22Rv1 (cell line): Measurements from ENCODE around the gene LPA.

Experiments
- H3K27ac ChIP-seq: fragments of 450-650 bp; 2 replicates; pipeline ENCODE4 v1.5.1; 2017
- CTCF ChIP-seq: fragments of 450-650 bp; IDR thresholded peaks from 2 replicates; pipeline ENCODE4 v1.5.1; 2017; ENCODE audit warnings: mild to moderate bottlenecking
- ZFX ChIP-seq: fragments of 450-650 bp; IDR thresholded peaks from 2 replicates; pipeline ENCODE4 v1.6.1; 2017; ENCODE audit warnings: antibody characterized with exemption, borderline replicate concordance

LPA gene

GRCh38 chr6:160494576-160494975 lies 169.5 kb downstream of the LPA start:
- H3K27ac ChIP-seq, result no peak overlapping the region
- TF ChIP-seq CTCF (no peak), ZFX (no peak)

GRCh38 chr6:160489091-160489490 lies 175.0 kb downstream of the LPA start:
- no peak for TF ChIP-seq CTCF
- TF ChIP-seq ZFX, result no peak
- H3K27ac ChIP-seq, result no peak overlapping the region

GRCh38 chr6:160487116-160487515 lies 177.0 kb downstream of the LPA start:
- TF ChIP-seq ZFX (no peak), CTCF (no peak)
- H3K27ac ChIP-seq, result no peak overlapping the region
